Testis (tissue), 2 donors: ENCODE measurements around the gene SERBP1.

ENCODE experiments used
- POLR2A ChIP-seq: fragments of 450-650 bp; IDR thresholded peaks from one replicate; pipeline ENCODE4 v1.6.1; 2017; ENCODE audit warnings: antibody characterized with exemption, mild to moderate bottlenecking, moderate library complexity
- TF ChIP-seq, protein P1 (sequence below), 3 experiments: fragments of 450-650 bp in 2 of 3; fragments of 200-600 bp in 1 of 3; sonication (generic) in 1 of 3; IDR thresholded peaks; one replicate each; pipeline ENCODE4 v1.5.1; 2016 to 2019; ENCODE audit warnings: antibody characterized with exemption in 3 of 3, mild to moderate bottlenecking in 2 of 3, moderate library complexity in 1 of 3

DNA sequence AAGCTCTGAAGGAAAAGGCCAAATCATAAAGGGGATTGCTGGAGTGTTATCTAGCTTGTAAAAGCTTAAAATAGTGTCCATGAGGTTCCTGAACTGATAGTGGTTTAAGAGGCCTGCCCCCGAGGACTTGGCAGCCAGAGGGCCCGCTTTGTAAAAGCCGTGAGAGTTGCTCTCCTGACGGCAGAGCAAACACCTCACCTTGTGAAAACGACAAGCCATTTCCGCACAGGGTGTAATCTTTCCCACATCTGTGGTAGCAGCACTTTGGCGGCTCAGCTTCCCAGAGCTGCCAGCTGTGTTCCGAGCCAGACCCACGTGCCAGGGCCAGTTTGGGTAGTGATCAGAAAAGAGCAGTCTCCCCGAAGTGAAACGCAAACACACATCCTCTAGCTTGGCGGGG is 37.0 kb downstream of the SERBP1 start:
- TF ChIP-seq, protein P1, sequence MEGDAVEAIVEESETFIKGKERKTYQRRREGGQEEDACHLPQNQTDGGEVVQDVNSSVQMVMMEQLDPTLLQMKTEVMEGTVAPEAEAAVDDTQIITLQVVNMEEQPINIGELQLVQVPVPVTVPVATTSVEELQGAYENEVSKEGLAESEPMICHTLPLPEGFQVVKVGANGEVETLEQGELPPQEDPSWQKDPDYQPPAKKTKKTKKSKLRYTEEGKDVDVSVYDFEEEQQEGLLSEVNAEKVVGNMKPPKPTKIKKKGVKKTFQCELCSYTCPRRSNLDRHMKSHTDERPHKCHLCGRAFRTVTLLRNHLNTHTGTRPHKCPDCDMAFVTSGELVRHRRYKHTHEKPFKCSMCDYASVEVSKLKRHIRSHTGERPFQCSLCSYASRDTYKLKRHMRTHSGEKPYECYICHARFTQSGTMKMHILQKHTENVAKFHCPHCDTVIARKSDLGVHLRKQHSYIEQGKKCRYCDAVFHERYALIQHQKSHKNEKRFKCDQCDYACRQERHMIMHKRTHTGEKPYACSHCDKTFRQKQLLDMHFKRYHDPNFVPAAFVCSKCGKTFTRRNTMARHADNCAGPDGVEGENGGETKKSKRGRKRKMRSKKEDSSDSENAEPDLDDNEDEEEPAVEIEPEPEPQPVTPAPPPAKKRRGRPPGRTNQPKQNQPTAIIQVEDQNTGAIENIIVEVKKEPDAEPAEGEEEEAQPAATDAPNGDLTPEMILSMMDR (IDR thresholded peaks at IDR 0.05) = no peak
- TF ChIP-seq POLR2A = no peak
